GM06990 (cell line): ENCODE data around the gene PSMF1.

ENCODE experiments used
- DNase-seq: peaks from one replicate; pipeline ENCODE4 v3.0.0-alpha.2; 2011; ENCODE audit not compliant: insufficient read length; ENCODE audit errors: extremely low read depth
- H3K27me3 ChIP-seq: replicated peaks from 2 replicates; pipeline ENCODE4 v1.6.0; 2011; ENCODE audit warnings: low read length; ENCODE audit not compliant: control insufficient read depth, insufficient read depth
- H3K36me3 ChIP-seq: 2 replicates; pipeline ENCODE4 v1.5.1; 2011; ENCODE audit warnings: low read length; ENCODE audit not compliant: control insufficient read depth, insufficient read depth
- H3K4me3 ChIP-seq: replicated peaks from 2 replicates; pipeline ENCODE4 v1.5.1; 2011; ENCODE audit warnings: low read depth, mild to moderate bottlenecking, control low read depth, low read length
- CTCF ChIP-seq: IDR thresholded peaks from 2 replicates; pipeline ENCODE4 v1.5.1; 2011; ENCODE audit warnings: low read length, control low read depth, mild to moderate bottlenecking, inconsistent platforms; ENCODE audit not compliant: insufficient read depth, poor library complexity, severe bottlenecking

Gene PSMF1

DNA sequence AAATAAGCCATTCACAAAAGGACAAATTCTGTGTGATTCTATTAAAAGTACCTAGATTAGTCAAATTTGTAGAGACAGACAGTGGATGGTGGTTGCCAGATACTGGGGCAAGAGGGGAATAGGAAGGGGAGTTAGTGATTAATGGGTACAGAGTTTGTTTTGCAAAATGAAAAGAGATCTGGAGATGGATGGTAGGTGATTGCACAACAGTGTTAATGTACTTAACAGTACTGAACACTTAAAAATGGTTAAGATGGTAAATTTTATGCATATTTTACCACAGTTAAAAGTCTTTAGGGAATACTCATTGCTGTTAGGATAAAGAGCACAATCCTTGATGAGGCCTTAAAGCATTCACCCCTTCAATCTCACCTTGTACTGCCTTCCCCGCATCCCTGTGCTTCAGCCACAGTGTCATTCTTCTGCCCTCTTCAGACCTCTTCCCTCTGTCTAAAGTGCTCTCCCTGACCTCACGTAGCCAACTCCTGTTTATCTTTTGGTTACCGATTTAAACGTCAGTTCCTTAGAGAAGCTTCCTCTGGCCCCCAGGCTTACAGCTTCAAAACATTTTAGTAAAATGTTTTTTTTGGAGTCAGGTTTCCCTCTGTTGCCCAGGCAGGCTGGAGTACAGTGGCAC is 11.8 kb downstream of the PSMF1 start:
- TF ChIP-seq CTCF = no peak
- Histone ChIP-seq H3K27me3 (no peaks in the 10 kb centered on the region), H3K4me3 (no peak overlapping the region), H3K36me3 (peaks cover 27% of the 10 kb centered on the region)
- DNase-seq = no peak

DNA sequence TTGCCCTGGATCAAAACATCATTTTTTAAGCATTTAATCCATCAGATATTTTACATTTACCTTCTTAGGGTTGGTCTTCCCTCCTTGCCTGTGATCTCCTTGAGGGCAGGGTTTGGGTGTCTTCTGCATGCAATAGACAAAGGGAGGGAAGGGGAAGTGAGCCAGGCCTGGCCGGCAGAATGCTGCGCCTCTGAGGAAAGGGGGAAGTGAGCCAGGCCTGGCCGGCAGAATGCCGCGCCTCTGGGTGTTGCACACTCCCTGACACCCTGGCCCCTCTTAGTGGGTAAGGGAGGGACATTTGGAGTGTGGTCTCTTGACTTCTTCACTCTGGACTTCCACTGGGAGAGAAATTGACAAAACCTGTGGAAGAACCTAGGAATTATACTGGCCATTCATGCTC is 12.4 kb downstream of the PSMF1 start:
- H3K36me3 ChIP-seq = peaks cover 29% of the 10 kb centered on the region
- no peak for DNase-seq
- H3K4me3 ChIP-seq = no peak overlapping the region
- no peaks in the 10 kb centered on the region for H3K27me3 ChIP-seq
- no peak for TF ChIP-seq CTCF

GRCh38 chr20:1131354-1131753 is 13.0 kb downstream of the PSMF1 start:
- Histone ChIP-seq H3K4me3 (no peak overlapping the region), H3K27me3 (no peaks in the 10 kb centered on the region), H3K36me3 (peaks cover 28% of the 10 kb centered on the region)
- DNase-seq = no peak
- no peak for TF ChIP-seq CTCF

DNA sequence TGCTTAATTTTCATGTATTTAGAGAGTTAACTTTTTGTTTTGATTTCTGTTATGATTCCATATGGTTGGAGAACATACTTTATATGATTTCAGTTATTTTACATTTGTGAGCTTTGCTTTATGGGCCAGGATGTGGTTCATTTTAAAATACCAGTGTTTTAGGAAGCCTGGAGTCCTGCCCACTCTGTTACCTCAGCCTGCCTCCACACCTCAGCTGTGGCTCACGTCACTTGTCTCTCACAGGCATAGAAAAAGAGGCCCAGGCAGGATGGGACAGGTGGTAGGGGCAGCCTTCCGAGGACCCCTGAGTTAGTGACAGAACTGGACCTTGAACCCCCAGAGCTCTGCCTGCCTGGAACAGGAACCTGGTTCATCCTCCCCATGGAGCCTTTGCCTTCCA is 16.0 kb downstream of the PSMF1 start:
- no peak for TF ChIP-seq CTCF
- no peaks in the 10 kb centered on the region for H3K27me3 ChIP-seq
- H3K36me3 ChIP-seq = peaks cover 19% of the 10 kb centered on the region
- no peak overlapping the region for H3K4me3 ChIP-seq
- DNase-seq = no peak

DNA sequence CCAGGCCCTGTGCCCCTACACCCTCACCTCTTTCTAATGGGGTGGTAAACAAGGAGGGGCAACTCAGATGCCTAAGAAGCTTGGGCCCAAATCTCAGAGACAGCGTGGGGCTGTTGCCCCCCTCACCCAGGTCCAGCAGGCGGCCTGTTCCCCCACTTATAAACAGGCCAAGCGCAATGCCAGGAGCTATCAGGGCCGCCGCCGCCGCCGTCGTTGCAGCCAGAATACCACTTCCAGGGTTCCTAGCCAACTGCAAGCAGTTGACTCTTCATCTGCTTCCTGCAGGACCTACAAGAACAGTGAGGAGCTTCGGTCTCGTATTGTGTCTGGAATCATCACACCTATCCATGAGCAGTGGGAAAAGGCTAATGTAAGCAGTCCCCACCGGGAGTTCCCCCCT is 16.4 kb downstream of the PSMF1 start:
- no peaks in the 10 kb centered on the region for H3K27me3 ChIP-seq
- TF ChIP-seq CTCF = no peak
- no peak overlapping the region for H3K4me3 ChIP-seq
- H3K36me3 ChIP-seq = peaks cover 18% of the 10 kb centered on the region
- DNase-seq = no peak

GRCh38 chr20:1137236-1137635 is 18.8 kb downstream of the PSMF1 start:
- no peak for TF ChIP-seq CTCF
- Histone ChIP-seq H3K4me3 (no peak overlapping the region), H3K27me3 (no peaks in the 10 kb centered on the region), H3K36me3 (peaks cover 11% of the 10 kb centered on the region)
- no peak for DNase-seq
